ENCODE results near the gene SLC26A11. TPM values are rescaled to one million over a fixed set of nuclear protein-coding genes. Genes with fewer than 3 reads are reported as not detected.

Gene SLC26A11
- total RNA-seq, 1 experiment from 2014 or later = 26.5 TPM

- Histone ChIP-seq H2AK5ac (ENCODE audit: insufficient read length, low read length) (no peak overlapping the region), H4K8ac (replicated peaks; ENCODE audit: insufficient read length, low read depth, low read length) (no peak overlapping the region), H2BK5ac (ENCODE audit: insufficient read length, low read length) (no peak overlapping the region), H2BK12ac (ENCODE audit: insufficient read length, low read depth, low read length) (peak overlapping the region; percentile 77), H4K20me1 (ENCODE audit: control insufficient read depth, insufficient read depth, insufficient read length) (no peaks in the 10 kb centered on the region), H4K91ac (ENCODE audit: insufficient read length, low read depth, low read length) (no peak overlapping the region), H3K4ac (ENCODE audit: low read depth, low read length) (no peak overlapping the region), H3K79me2 (ENCODE audit: insufficient read depth, low read length) (no peaks in the 10 kb centered on the region), H2BK120ac (ENCODE audit: low read depth, low read length, poor library complexity, severe bottlenecking) (no peak overlapping the region), H3K9me3 (ENCODE audit: control insufficient read depth, low read depth, low read length) (no peaks in the 10 kb centered on the region), H3K4me2 (ENCODE audit: insufficient read depth, insufficient read length, low read length) (peak overlapping the region; percentile 13), H3K9ac (ENCODE audit: extremely low read depth, insufficient read length, low read length) (peak overlapping the region; percentile 21), H3K18ac (ENCODE audit: insufficient read length, low read depth, low read length) (no peak overlapping the region), H3K27me3 (ENCODE audit: insufficient read depth, low read length) (no peaks in the 10 kb centered on the region), H2BK15ac (ENCODE audit: low read depth, low read length) (no peak overlapping the region), H3K27ac (ENCODE audit: insufficient read length, low read depth, low read length) (peak overlapping the region; percentile 82), H3K4me1 (ENCODE audit: insufficient read depth, low read length) (peaks cover 9% of the 10 kb centered on the region; the same call in 1 of the 2 replicates), H3K23me2 (ENCODE audit: insufficient read length, low read depth, low read length, poor library complexity, severe bottlenecking) (no peaks in the 10 kb centered on the region), H2AFZ (ENCODE audit: low read length) (no peak overlapping the region), H3T11ph (ENCODE audit: low read length) (no peak overlapping the region), H3K14ac (ENCODE audit: insufficient read depth, low read length) (no peak overlapping the region; the same call in 1 of the 2 replicates), H3K79me1 (ENCODE audit: insufficient read depth, low read depth, low read length, poor library complexity, severe bottlenecking) (no peaks in the 10 kb centered on the region), H3K23ac (ENCODE audit: insufficient read length, low read depth, low read length) (no peak overlapping the region), H3K56ac (ENCODE audit: insufficient read length, low read depth, low read length) (no peak overlapping the region), H2BK20ac (ENCODE audit: low read depth, low read length, poor library complexity, severe bottlenecking) (no peak overlapping the region), H4K5ac (ENCODE audit: insufficient read length, low read depth, low read length) (no peak overlapping the region)
- Mint-ChIP-seq H3K4me3 (peak overlapping the region; percentile 21 to 46; a peak in 4 of 5 replicates), H3K9me3 (peaks cover 0 to 2% of the 10 kb centered on the region in 2 experiments; a peak in 2 of 5 replicates), H3K4me1 (peaks cover 5% of the 10 kb centered on the region in 2 experiments), H3K27me3 (ENCODE audit: low read depth) (no peaks in the 10 kb centered on the region), H3K36me3 (ENCODE audit: insufficient read depth in 1 of 3, low read depth in 3 of 3) (peaks cover 14 to 30% (median 18%) of the 10 kb centered on the region in 3 experiments; a peak in 6 of 7 replicates), H3K27ac (peak overlapping the region; percentile 53 to 92 (median 68); a peak in 4 of 7 replicates)
- DNase-seq = peak; percentile 94
- TF ChIP-seq CTCF (conservative IDR thresholded peaks at IDR 0.05) = no peak
- WGBS (ENCODE audit: extremely low coverage, insufficient read length, low lambda C conversion rate) = no CpG with 5 or more reads among the region's 10 CpGs
Observed at GRCh38 chr17:80270104-80270503, 49.9 kb downstream of the SLC26A11 start.
